SKM-1 (cell line): Measurements from ENCODE around the gene BHLHE23.
"Not testable (repeated sequence)": the region's sequence is repeated elsewhere in the genome, so short reads cannot be mapped to it uniquely, and the experiment has no call there.

Experiments used
- DNase-seq: peaks from one replicate; lab custom pipeline; 2025; ENCODE audit not compliant: unreplicated experiment; lab: John Stamatoyannopoulos, UW

The BHLHE23 gene

GRCh38 chr20:63043348-63044203 is 36.8 kb upstream of the BHLHE23 start:
- DNase-seq: no peak

- no peak for DNase-seq
Measured at GRCh38 chr20:63042448-63043071, 35.8 kb upstream of the BHLHE23 start.

- no peak for DNase-seq
Measured at GRCh38 chr20:63041776-63042175, 35.0 kb upstream of the BHLHE23 start.

GRCh38 chr20:63037669-63038268 is 31.0 kb upstream of the BHLHE23 start:
- no peak for DNase-seq

- no peak for DNase-seq
Measured at GRCh38 chr20:63036291-63036690, 29.5 kb upstream of the BHLHE23 start.

GRCh38 chr20:63035603-63036185 is 28.9 kb upstream of the BHLHE23 start:
- no peak for DNase-seq

- DNase-seq: not testable (repeated sequence)
Measured at GRCh38 chr20:63034710-63035602, 28.2 kb upstream of the BHLHE23 start.

GRCh38 chr20:63033794-63034709 is 27.3 kb upstream of the BHLHE23 start:
- no peak for DNase-seq

- no peak for DNase-seq
Measured at GRCh38 chr20:63032861-63033793, 26.4 kb upstream of the BHLHE23 start.

- DNase-seq: no peak
Measured at GRCh38 chr20:63032026-63032800, 25.4 kb upstream of the BHLHE23 start.

GRCh38 chr20:63031251-63032014 is 24.7 kb upstream of the BHLHE23 start:
- no peak for DNase-seq

- no peak for DNase-seq
Measured at GRCh38 chr20:63029358-63030121, 22.8 kb upstream of the BHLHE23 start.

- no peak for DNase-seq
Measured at GRCh38 chr20:63028461-63028921, 21.7 kb upstream of the BHLHE23 start.

- DNase-seq: no peak
Measured at GRCh38 chr20:63027922-63028389, 21.2 kb upstream of the BHLHE23 start.

GRCh38 chr20:63027221-63027921 is 20.6 kb upstream of the BHLHE23 start:
- no peak for DNase-seq
